ENCODE data around the gene ASTN2. TPM values are rescaled to one million over a fixed set of nuclear protein-coding genes. Genes with fewer than 3 reads are reported as not detected.

Gene ASTN2
- total and polyA plus RNA-seq, 10 of the 15 experiments (the other 5 are each of a cell fraction or from before 2014, with no cell fraction given), result 1.4 to 15.7 (median 7.0) TPM

DNA sequence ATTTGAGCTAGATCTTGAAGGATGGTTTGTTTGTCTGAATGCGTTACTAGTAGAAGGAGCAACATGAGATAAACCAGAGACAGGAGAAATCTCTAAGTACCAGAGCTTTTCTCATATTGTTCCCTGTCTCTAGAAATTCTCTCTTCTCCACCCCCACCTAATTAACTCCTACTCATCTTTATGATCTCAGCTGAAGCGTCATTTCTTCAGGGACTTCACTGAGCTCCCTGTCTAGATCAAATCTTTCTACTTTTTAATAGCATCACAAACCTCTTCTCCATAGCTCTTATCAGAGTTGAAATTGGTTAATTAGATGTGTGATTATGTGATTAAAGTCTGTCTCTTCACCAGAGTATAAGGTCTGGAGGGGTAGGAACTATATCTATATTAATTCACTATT lies 1035.0 kb downstream of the ASTN2 start:
- 62% methylated on average over 2 of the region's 2 CpGs for WGBS (ENCODE audit: insufficient coverage, insufficient replicate concordance, low lambda C conversion rate, missing lambda C conversion rate)
- intact Hi-C loops (cut with micrococcal nuclease; ENCODE audit: unreplicated experiment) (loop anchor here (2.0 kb wide), 1 partner anchor 71 kb away; no protein-coding TSS in a partner anchor), in situ Hi-C loops (cut with MboI) (no loop called here)
- DNase-seq (ENCODE audit: low read depth, low spot score), result no peak
- ATAC-seq, result no peak
- CTCF ChIA-PET, result no interaction called here
- no peaks in the 10 kb centered on the region for H3K9me3 ChIP-seq (replicated peaks; ENCODE audit: control insufficient read depth, insufficient read depth, low read length)
- SMC1A ChIA-PET (ENCODE audit: uncharacterized antibody, unreplicated experiment), result interaction anchor here (1.3 kb wide), 1 partner anchor 71 kb away, joined by 3 read pairs; no protein-coding TSS in a partner anchor
- POLR2A ChIA-PET, result no interaction called here
- no peak overlapping the region for H3K9ac ChIP-seq (ENCODE audit: control insufficient read depth, insufficient read depth, low read length)
- RAD21 ChIA-PET (ENCODE audit: unreplicated experiment), result interaction anchor here (0.9 kb wide), 1 partner anchor 192 kb away, joined by 3 read pairs; no protein-coding TSS in a partner anchor
- BruUV-seq (replicated peaks), result no TSS peak
- no peak for FAIRE-seq
- H4K20me1 ChIP-seq (ENCODE audit: control insufficient read depth, insufficient read depth), result no peaks in the 10 kb centered on the region
- no peak overlapping the region for H2AFZ ChIP-seq (ENCODE audit: control insufficient read depth, low read depth, low read length)
- H3K79me2 ChIP-seq (ENCODE audit: control insufficient read depth, insufficient read depth, low read length), result no peaks in the 10 kb centered on the region
- no peaks in the 10 kb centered on the region for H3K27me3 ChIP-seq (replicated peaks in 1 of 2; ENCODE audit: control insufficient read depth in 2 of 2, insufficient read depth in 2 of 2, low read length in 1 of 2)
- no peaks in the 10 kb centered on the region for H3K36me3 ChIP-seq (ENCODE audit: control insufficient read depth in 2 of 2, insufficient read depth in 2 of 2, low read length in 1 of 2)
- no peak overlapping the region for H3K27ac ChIP-seq (ENCODE audit: control insufficient read depth, insufficient read depth)
- no peak overlapping the region for H3K4me3 ChIP-seq
- no peak overlapping the region for H3K4me2 ChIP-seq (ENCODE audit: control insufficient read depth, insufficient read depth)
- no peaks in the 10 kb centered on the region for H3K4me1 ChIP-seq (ENCODE audit: control insufficient read depth, insufficient read depth, low read length)
- TF ChIP-seq FOXM1 (IDR thresholded peaks at IDR 0.05; ENCODE audit: low read depth, low read length), result no peak
- TF ChIP-seq, protein P1, sequence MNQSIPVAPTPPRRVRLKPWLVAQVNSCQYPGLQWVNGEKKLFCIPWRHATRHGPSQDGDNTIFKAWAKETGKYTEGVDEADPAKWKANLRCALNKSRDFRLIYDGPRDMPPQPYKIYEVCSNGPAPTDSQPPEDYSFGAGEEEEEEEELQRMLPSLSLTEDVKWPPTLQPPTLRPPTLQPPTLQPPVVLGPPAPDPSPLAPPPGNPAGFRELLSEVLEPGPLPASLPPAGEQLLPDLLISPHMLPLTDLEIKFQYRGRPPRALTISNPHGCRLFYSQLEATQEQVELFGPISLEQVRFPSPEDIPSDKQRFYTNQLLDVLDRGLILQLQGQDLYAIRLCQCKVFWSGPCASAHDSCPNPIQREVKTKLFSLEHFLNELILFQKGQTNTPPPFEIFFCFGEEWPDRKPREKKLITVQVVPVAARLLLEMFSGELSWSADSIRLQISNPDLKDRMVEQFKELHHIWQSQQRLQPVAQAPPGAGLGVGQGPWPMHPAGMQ (IDR thresholded peaks at IDR 0.05; ENCODE audit: borderline replicate concordance), result no peak
- no peak for TF ChIP-seq ZNF217 (IDR thresholded peaks at IDR 0.05)
- TF ChIP-seq, protein P2, sequence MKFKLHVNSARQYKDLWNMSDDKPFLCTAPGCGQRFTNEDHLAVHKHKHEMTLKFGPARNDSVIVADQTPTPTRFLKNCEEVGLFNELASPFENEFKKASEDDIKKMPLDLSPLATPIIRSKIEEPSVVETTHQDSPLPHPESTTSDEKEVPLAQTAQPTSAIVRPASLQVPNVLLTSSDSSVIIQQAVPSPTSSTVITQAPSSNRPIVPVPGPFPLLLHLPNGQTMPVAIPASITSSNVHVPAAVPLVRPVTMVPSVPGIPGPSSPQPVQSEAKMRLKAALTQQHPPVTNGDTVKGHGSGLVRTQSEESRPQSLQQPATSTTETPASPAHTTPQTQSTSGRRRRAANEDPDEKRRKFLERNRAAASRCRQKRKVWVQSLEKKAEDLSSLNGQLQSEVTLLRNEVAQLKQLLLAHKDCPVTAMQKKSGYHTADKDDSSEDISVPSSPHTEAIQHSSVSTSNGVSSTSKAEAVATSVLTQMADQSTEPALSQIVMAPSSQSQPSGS (IDR thresholded peaks at IDR 0.05; ENCODE audit: low read length), result no peak
- TF ChIP-seq, protein P3, sequence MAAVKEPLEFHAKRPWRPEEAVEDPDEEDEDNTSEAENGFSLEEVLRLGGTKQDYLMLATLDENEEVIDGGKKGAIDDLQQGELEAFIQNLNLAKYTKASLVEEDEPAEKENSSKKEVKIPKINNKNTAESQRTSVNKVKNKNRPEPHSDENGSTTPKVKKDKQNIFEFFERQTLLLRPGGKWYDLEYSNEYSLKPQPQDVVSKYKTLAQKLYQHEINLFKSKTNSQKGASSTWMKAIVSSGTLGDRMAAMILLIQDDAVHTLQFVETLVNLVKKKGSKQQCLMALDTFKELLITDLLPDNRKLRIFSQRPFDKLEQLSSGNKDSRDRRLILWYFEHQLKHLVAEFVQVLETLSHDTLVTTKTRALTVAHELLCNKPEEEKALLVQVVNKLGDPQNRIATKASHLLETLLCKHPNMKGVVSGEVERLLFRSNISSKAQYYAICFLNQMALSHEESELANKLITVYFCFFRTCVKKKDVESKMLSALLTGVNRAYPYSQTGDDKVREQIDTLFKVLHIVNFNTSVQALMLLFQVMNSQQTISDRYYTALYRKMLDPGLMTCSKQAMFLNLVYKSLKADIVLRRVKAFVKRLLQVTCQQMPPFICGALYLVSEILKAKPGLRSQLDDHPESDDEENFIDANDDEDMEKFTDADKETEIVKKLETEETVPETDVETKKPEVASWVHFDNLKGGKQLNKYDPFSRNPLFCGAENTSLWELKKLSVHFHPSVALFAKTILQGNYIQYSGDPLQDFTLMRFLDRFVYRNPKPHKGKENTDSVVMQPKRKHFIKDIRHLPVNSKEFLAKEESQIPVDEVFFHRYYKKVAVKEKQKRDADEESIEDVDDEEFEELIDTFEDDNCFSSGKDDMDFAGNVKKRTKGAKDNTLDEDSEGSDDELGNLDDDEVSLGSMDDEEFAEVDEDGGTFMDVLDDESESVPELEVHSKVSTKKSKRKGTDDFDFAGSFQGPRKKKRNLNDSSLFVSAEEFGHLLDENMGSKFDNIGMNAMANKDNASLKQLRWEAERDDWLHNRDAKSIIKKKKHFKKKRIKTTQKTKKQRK (IDR thresholded peaks at IDR 0.05; ENCODE audit: low read depth, low read length), result no peak
- no peak for TF ChIP-seq BCL11A (IDR thresholded peaks at IDR 0.05; ENCODE audit: low read depth, low read length)
- TF ChIP-seq MEF2A (IDR thresholded peaks at IDR 0.05; ENCODE audit: insufficient read depth, low read depth, low read length), result no peak
- TF ChIP-seq RBBP5 (conservative IDR thresholded peaks at IDR 0.05), result no peak
- no peak for TF ChIP-seq KDM1A (IDR thresholded peaks at IDR 0.05; ENCODE audit: borderline replicate concordance)
- TF ChIP-seq, protein P4, sequence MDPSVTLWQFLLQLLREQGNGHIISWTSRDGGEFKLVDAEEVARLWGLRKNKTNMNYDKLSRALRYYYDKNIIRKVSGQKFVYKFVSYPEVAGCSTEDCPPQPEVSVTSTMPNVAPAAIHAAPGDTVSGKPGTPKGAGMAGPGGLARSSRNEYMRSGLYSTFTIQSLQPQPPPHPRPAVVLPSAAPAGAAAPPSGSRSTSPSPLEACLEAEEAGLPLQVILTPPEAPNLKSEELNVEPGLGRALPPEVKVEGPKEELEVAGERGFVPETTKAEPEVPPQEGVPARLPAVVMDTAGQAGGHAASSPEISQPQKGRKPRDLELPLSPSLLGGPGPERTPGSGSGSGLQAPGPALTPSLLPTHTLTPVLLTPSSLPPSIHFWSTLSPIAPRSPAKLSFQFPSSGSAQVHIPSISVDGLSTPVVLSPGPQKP (IDR thresholded peaks at IDR 0.05; ENCODE audit: low read depth, low read length), result no peak
- TF ChIP-seq EP300 (IDR thresholded peaks at IDR 0.05; ENCODE audit: borderline replicate concordance in 1 of 2, control insufficient read depth in 1 of 2, low read depth in 2 of 2, low read length in 2 of 2), result no peak
- TF ChIP-seq RAD21 (IDR thresholded peaks at IDR 0.05; ENCODE audit: insufficient read depth, low read depth, low read length), result no peak
- TF ChIP-seq ATF7 (IDR thresholded peaks at IDR 0.05; ENCODE audit: low read depth), result no peak
- no peak for TF ChIP-seq TARDBP (IDR thresholded peaks at IDR 0.05; ENCODE audit: borderline replicate concordance)
- TF ChIP-seq NR2F1 (conservative IDR thresholded peaks at IDR 0.05), result no peak
- no peak for TF ChIP-seq BMI1 (IDR thresholded peaks at IDR 0.05; ENCODE audit: borderline replicate concordance)
